ENCODE data around the gene GLUD1. TPM values are rescaled to one million over a fixed set of nuclear protein-coding genes. Genes with fewer than 3 reads are reported as not detected.
"Not testable (repeated sequence)": the region's sequence is repeated elsewhere in the genome, so short reads cannot be mapped to it uniquely, and the experiment has no call there.

The GLUD1 gene
- total RNA-seq, 4 donors from 2014 or later: 154 to 199 (median 157) TPM

GRCh38 chr10:87038786-87039185, 55.9 kb downstream of the GLUD1 start:
- Histone ChIP-seq H3K27ac (no peak overlapping the region), H3K27me3 (no peaks in the 10 kb centered on the region), H3K4me3 (replicated peaks in 1 of 3) (no peak overlapping the region), H3K36me3 (no peaks in the 10 kb centered on the region), H3K4me1 (no peaks in the 10 kb centered on the region), H3K9me3 (no peaks in the 10 kb centered on the region)
- intact Hi-C loops (cut with DNase I): no loop called here
- TF ChIP-seq CTCF (IDR thresholded peaks at IDR 0.05): no peak
- no peak for TF ChIP-seq POLR2A (IDR thresholded peaks at IDR 0.05)
- no peak for DNase-seq
- WGBS, 2 donors: 67% methylated on average over 1 of the region's 2 CpGs; no CpG with 5 or more reads in 1 of the 2 donors

- intact Hi-C loops (cut with DNase I): no loop called here
- Histone ChIP-seq H3K27me3 (no peaks in the 10 kb centered on the region), H3K9me3 (no peaks in the 10 kb centered on the region), H3K27ac (no peak overlapping the region), H3K4me1 (no peaks in the 10 kb centered on the region), H3K36me3 (no peaks in the 10 kb centered on the region), H3K4me3 (replicated peaks in 1 of 3) (no peak overlapping the region)
- DNase-seq: no peak
- WGBS, 2 donors: 100% methylated on average over 1 to 3 of the region's 3 CpGs
- TF ChIP-seq CTCF (IDR thresholded peaks at IDR 0.05): no peak
- TF ChIP-seq POLR2A (IDR thresholded peaks at IDR 0.05): no peak
These were observed 56.3 kb downstream of the GLUD1 start for GRCh38 chr10:87038286-87038717.

GRCh38 chr10:87036623-87037022, 58.0 kb downstream of the GLUD1 start:
- Histone ChIP-seq H3K27ac (no peak overlapping the region), H3K9me3 (no peaks in the 10 kb centered on the region), H3K4me1 (no peaks in the 10 kb centered on the region), H3K4me3 (replicated peaks in 1 of 3) (no peak overlapping the region), H3K36me3 (no peaks in the 10 kb centered on the region), H3K27me3 (no peaks in the 10 kb centered on the region)
- DNase-seq: no peak
- intact Hi-C loops (cut with DNase I): no loop called here
- WGBS, 2 donors: 75 to 81% methylated on average over 1 of the region's 1 CpG
- no peak for TF ChIP-seq POLR2A (IDR thresholded peaks at IDR 0.05)
- no peak for TF ChIP-seq CTCF (IDR thresholded peaks at IDR 0.05)

- no peak overlapping the region for H3K4me3 ChIP-seq (replicated peaks in 1 of 3)
- no peaks in the 10 kb centered on the region for H3K36me3 ChIP-seq
- H3K9me3 ChIP-seq: no peaks in the 10 kb centered on the region
- intact Hi-C loops (cut with DNase I): no loop called here
- no peak for DNase-seq
- no peaks in the 10 kb centered on the region for H3K4me1 ChIP-seq
- H3K27me3 ChIP-seq: no peaks in the 10 kb centered on the region
- WGBS, 2 donors: 90 to 98% methylated on average over 4 to 9 of the region's 28 CpGs
- no peak overlapping the region for H3K27ac ChIP-seq
- TF ChIP-seq CTCF (IDR thresholded peaks at IDR 0.05) (no peak), POLR2A (IDR thresholded peaks at IDR 0.05) (no peak)
These were observed 63.6 kb downstream of the GLUD1 start for GRCh38 chr10:87030912-87031635.

GRCh38 chr10:87030419-87030818, 64.2 kb downstream of the GLUD1 start:
- WGBS, 2 donors: 89 to 100% methylated on average over 1 of the region's 1 CpG
- DNase-seq; H3K27ac ChIP-seq; intact Hi-C loops (cut with DNase I); H3K4me1 ChIP-seq; H3K9me3 ChIP-seq; H3K27me3 ChIP-seq; H3K4me3 ChIP-seq (replicated peaks in 1 of 3); H3K36me3 ChIP-seq: not testable (repeated sequence)

GRCh38 chr10:87026747-87027508, 67.7 kb downstream of the GLUD1 start:
- H3K4me1 ChIP-seq; H3K27ac ChIP-seq; DNase-seq; H3K36me3 ChIP-seq; H3K4me3 ChIP-seq (replicated peaks in 1 of 3); H3K9me3 ChIP-seq; H3K27me3 ChIP-seq; intact Hi-C loops (cut with DNase I): not testable (repeated sequence)
- WGBS, 2 donors: 92 to 98% methylated on average over 12 to 14 of the region's 17 CpGs

GRCh38 chr10:87025285-87025958, 69.2 kb downstream of the GLUD1 start:
- H3K27ac ChIP-seq; H3K27me3 ChIP-seq; DNase-seq; H3K36me3 ChIP-seq; H3K4me1 ChIP-seq; intact Hi-C loops (cut with DNase I); H3K4me3 ChIP-seq (replicated peaks in 1 of 3); H3K9me3 ChIP-seq: not testable (repeated sequence)
- WGBS, 2 donors: 66 to 83% methylated on average over 5 of the region's 5 CpGs

GRCh38 chr10:87020056-87020455, 74.6 kb downstream of the GLUD1 start, which contains the start of gene FAM25A:
Gene FAM25A (plus strand): TSS chr10:87020294. CDS start chr10:87020325, 31 bp downstream.
- 91 to 100% methylated on average over 4 to 9 of the region's 9 CpGs for WGBS, 2 donors
- DNase-seq: not testable (repeated sequence)

More at GRCh38 chr10:87020056-87020455, 74.6 kb downstream of the GLUD1 start, which contains the start of gene FAM25A:
- H3K9me3 ChIP-seq; H3K36me3 ChIP-seq; H3K27ac ChIP-seq; H3K27me3 ChIP-seq; H3K4me1 ChIP-seq; H3K4me3 ChIP-seq (replicated peaks in 1 of 3); intact Hi-C loops (cut with DNase I): not testable (repeated sequence)

All from thyroid gland (tissue), 4 donors.